Measurements from ENCODE around the gene ADAT3.

ADAT3 gene

GRCh38 chr19:1912760-1913505, 7.7 kb downstream of the ADAT3 start:
- no peak for DNase-seq (ENCODE audit: low read depth in 2 of 3, low spot score in 2 of 3)

DNA sequence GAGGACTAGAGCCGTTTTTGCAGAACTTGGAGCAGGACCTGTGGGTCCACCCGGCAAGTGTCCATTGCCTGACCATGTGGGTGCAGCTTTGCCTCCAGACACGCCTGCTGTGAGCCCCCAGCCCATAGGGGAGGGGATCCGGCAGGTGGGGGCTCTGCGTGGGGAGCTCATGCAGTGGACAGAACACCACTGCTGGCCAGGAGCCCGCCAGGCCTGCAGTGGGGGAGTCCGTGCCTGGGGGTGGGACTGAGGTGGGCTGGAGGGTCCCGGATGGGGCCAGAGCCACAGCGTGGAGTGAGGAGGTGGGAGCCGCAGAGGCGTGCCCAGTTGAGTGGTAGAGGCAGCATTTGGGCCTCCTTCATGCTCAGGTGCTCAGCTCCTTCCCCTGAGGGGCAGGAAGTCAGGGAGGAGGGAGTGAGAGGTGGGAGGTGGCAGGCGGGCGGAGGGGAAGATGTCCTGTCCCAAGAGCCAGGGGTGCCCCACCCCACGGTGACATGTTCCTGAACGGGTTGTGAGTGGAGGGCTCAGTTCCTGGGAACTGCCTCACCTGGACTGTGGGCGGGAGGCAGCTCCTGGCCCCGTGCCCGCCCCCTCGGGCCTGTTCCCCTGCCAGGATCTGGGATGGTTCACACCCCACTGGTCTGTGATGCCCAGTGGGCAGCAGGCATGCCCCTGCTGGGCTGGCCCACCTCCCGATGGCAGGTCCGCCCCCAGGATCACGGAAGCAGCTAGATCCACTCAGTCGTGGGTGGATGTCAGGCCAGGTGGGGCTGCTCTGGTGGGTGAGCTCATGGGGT, 8.8 kb downstream of the ADAT3 start:
- DNase-seq (ENCODE audit: low read depth in 2 of 3, low spot score in 2 of 3), result no peak

DNA sequence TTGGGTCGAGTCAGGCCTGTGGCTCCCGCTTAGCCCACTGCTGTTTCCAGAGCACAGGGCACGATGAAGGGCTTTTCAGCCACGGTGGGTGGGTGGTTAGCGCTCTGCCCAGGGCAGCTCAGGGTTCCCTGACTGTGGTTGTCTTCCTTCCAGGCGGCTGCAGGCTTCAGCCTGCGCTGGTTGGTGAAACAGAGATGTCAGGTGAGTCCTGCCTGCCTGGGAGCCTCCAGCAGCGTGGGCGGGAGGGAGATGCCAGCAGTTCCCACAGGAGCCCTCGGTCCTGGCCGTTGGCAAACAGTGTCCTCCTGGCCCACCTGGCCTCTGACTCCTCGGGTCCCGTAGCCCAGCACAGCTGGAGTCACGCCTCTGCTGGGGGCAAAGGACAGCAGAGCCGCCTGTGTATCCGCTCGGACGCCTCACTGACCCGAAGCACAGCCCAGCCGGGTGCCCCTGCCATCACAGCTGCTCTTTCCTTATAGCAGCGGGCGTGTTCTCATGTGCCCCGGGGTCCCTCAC, 9.7 kb downstream of the ADAT3 start:
- no peak for DNase-seq (ENCODE audit: low read depth in 2 of 3, low spot score in 2 of 3)

- DNase-seq (ENCODE audit: low read depth in 2 of 3, low spot score in 2 of 3), result no peak
These were observed 11.9 kb downstream of the ADAT3 start for GRCh38 chr19:1917146-1917545.

DNA sequence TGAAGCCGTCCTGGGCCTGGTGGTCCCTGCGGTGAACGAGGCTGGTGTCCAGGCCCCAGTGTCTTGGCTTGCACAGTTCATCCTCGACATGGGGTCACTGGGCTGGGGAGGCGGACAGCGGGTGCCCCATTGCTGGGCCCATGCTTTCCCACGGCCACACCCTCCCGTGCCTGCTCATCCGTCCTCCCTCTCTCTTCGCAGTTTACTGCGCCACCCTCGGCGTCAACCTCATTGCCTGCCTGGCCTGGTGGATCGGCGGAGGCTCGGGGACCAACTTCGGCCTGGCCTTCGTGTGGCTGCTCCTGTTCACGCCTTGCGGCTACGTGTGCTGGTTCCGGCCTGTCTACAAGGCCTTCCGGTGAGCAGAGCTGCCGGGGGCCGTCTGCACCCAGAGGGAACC, 12.7 kb downstream of the ADAT3 start:
- DNase-seq (ENCODE audit: low read depth in 2 of 3, low spot score in 2 of 3), result no peak

GRCh38 chr19:1918975-1919374, 13.8 kb downstream of the ADAT3 start:
- DNase-seq (ENCODE audit: low read depth in 2 of 3, low spot score in 2 of 3), result no peak

DNA sequence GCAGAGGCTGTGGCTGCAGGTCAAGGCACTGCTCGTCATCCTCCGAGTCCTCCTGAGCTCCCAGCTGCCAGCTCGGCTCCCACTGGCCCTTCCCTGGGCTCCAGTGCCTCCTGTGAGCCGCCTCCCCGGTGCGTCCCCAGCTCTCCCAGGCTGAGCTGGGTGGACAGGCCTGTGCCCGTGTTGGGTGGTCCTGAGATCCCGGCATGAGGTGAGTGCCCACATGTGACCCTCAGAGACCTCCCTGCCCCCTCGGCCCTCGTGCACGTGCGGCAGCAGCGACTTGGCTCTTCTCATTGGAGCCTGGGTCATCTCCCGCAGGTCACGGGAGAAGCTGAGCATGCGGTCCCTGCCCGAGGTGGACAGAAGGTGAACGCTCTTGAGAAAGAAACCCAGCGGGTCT, 15.4 kb downstream of the ADAT3 start:
- no peak for DNase-seq (ENCODE audit: low read depth in 2 of 3, low spot score in 2 of 3)

- DNase-seq (ENCODE audit: low read depth in 2 of 3, low spot score in 2 of 3), result no peak
These were observed 16.1 kb downstream of the ADAT3 start for GRCh38 chr19:1921326-1921725.

GRCh38 chr19:1921825-1922224, 16.6 kb downstream of the ADAT3 start:
- DNase-seq (ENCODE audit: low read depth in 2 of 3, low spot score in 2 of 3), result no peak

- no peak for DNase-seq (ENCODE audit: low read depth in 2 of 3, low spot score in 2 of 3)
These were observed 17.6 kb downstream of the ADAT3 start for GRCh38 chr19:1922803-1923202.

GRCh38 chr19:1923319-1923718, 18.1 kb downstream of the ADAT3 start:
- DNase-seq (ENCODE audit: low read depth in 2 of 3, low spot score in 2 of 3), result no peak

GRCh38 chr19:1924320-1924961, 19.2 kb downstream of the ADAT3 start:
- no peak for DNase-seq (ENCODE audit: low read depth in 2 of 3, low spot score in 2 of 3)

- no peak for DNase-seq (ENCODE audit: low read depth in 2 of 3, low spot score in 2 of 3)
These were observed 20.3 kb downstream of the ADAT3 start for GRCh38 chr19:1925544-1925943.

DNA sequence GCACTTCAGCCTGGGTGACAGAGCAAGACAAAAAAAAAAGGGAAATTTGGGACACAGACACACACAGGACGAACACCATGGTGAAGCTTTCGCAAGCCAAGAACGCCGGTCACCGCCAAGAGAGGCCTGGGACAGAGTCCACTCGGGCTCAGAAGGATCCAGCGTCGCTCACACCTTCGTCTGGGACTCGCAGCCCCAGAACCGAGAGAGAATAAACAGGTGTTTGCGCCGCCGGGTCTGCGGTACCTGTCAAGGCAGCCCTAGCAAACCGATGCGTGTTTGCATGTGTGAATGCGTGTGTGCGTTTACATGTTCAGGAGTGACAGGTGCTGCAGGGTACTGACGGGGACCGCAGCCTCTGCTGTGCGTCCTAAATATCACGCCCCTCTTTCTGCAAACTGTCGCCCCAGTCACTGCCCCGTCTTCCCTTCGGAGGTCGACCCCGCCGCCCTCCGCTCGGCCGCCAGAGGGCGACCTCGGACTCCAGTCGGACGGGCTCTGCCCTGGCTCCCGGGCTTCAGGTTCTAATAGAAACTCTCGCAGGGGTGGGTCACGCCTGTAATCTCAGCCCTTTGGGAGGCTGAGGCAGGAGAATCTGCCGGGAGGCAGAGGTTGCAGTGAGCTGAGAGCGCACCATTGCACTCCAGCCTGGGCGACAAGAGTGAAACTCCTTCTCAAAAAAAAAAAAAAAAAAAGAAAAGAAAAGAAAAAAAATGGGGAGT, 24.0 kb downstream of the ADAT3 start:
- peak; percentile 61 to 87 (median 72) for DNase-seq (ENCODE audit: low read depth in 2 of 3, low spot score in 2 of 3)

DNA sequence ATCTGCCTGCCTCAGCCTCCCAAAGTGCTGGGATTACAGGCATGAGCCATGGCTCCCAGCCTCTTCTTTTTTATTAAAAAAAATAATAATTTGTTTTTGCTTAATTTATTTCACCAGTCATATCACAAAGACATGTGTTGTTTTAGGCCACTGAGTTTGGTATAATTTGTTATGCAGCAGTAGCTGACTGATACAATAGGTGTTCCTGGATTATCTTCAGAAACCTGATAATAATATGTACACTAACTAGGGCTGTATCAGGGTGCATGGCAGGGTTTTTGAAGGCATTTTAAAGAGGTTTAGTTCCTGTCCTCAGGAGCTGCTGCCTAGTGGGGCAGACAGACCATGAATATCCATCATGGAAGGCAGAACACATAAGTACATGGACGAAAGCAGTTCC, 26.2 kb downstream of the ADAT3 start:
- DNase-seq (ENCODE audit: low read depth in 2 of 3, low spot score in 2 of 3), result no peak

- DNase-seq (ENCODE audit: low read depth in 2 of 3, low spot score in 2 of 3), result no peak
These were observed 27.2 kb downstream of the ADAT3 start for GRCh38 chr19:1932395-1932794.

DNA sequence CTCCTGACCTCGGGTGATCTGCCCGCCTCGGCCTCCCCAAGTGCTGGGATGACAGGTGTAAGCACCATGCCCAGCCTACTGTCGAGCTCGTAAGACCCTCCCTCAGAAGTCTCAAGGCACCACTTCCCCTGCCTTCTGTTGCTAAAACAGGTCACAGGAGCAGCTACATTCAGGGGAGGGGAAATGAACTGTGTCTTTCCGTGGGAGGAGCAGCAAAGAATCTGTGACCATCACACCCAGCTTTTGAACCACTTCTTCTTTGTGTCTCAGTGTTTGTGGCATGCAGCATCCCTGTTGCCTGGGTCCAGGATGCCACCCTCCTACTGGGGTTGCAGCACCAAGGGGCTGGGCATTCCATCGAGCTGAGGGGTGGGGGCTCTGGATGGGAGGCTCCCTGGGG, 28.0 kb downstream of the ADAT3 start:
- no peak for DNase-seq (ENCODE audit: low read depth in 2 of 3, low spot score in 2 of 3)

- no peak for DNase-seq (ENCODE audit: low read depth in 2 of 3, low spot score in 2 of 3)
These were observed 28.7 kb downstream of the ADAT3 start for GRCh38 chr19:1933942-1934341.

- no peak for DNase-seq (ENCODE audit: low read depth in 2 of 3, low spot score in 2 of 3)
These were observed 30.4 kb downstream of the ADAT3 start for GRCh38 chr19:1935484-1936208.

DNA sequence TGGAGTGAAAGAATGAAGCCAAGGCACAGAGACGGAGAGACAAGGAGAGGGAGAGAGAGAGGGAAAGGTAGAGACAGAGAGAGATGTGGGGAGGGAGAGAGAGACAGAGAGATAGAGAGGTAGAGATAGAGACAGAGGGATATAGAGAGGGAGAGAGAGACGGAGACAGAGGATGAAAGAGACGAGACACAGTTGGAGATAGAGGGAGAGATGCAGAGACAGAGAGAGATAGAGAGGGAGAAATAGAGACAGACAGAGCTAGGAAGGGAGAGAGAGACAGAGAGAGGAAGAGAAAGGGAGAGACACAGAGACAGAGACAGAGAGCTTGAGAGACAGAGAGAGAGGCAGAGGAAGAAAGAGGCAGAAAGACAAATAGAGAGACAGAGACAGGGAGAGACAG, 31.2 kb downstream of the ADAT3 start:
- DNase-seq (ENCODE audit: low read depth in 2 of 3, low spot score in 2 of 3), result no peak

Measured in activated CD8-positive, alpha-beta memory T cell treated with anti-CD3 and anti-CD28 coated beads for 48 hours (primary cell).